Measurements from ENCODE around the gene SHC2.

- TF ChIP-seq ZFP3 (CRISPR knock-in tag; IDR thresholded peaks at IDR 0.05) (no peak), PPARA (CRISPR knock-in tag; IDR thresholded peaks at IDR 0.05; ENCODE audit: borderline replicate concordance) (no peak), ISL1 (CRISPR knock-in tag; IDR thresholded peaks at IDR 0.05) (no peak), ESRRG (CRISPR knock-in tag; IDR thresholded peaks at IDR 0.05) (no peak), CSDC2 (CRISPR knock-in tag; IDR thresholded peaks at IDR 0.05) (no peak), OSR1 (CRISPR knock-in tag; IDR thresholded peaks at IDR 0.05) (no peak), CSRNP3 (CRISPR knock-in tag; IDR thresholded peaks at IDR 0.05) (no peak)
Observed at GRCh38 chr19:376111-376470, 84.7 kb downstream of the SHC2 start.

Data from SK-N-SH treated with all-trans-retinoic acid at 6 μM for 48 hours (cell line).